ENCODE measurements around the gene ARHGAP27. TPM values are rescaled to one million over a fixed set of nuclear protein-coding genes. Genes with fewer than 3 reads are reported as not detected.

ARHGAP27 gene
- total and polyA plus RNA-seq, 2 of the 13 experiments (the other 11 are each of a cell fraction or from before 2014, with no cell fraction given) = 15.5 to 18.9 TPM

DNA sequence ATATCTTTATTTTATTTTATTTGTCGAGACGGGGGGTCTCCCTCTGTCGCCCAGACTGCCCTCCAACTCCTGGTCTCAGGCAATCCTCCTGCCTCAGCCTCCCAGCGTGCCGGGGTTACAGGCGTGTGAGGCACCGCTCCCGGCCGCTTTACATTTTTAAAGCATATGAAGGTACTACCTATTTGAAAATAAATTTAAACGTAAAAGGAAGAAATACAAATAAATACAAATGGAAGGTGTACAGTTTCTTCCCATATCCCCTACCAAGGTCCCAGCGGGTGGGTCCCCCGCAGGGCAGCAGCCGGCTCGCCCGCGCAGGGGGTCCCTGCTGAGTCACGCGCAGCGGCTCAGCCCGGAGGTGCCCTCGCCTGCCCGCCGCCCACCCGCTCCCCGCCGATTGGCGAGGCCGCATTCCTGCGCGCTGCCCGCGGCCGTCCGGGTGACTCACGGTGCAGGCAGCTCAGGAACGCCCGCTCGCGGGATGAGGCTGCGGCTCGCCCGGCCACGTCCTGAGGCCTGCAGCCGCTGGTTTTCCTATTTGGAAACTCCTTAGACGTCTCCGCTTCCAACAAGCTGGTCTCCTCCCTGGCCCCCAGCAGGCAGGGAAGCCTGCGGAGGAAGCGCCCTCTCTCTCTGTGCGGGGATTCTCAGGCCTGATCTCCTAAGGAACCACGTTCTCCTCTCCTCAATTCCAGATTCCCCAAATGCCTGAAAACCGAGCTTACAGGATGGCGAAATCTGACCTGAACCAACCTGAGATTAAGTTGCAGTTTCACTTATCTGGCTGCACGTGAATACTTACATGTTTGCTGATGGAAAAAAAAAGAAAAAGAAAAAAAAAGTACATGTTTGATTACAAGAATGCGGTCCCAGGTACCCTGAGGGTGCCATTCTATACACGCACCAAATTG lies 61.0 kb downstream of the ARHGAP27 start (continued):
- TF ChIP-seq AKNA (CRISPR knock-in tag; IDR thresholded peaks at IDR 0.05; ENCODE audit: borderline replicate concordance) (no peak), KDM5B (CRISPR knock-in tag; IDR thresholded peaks at IDR 0.05; ENCODE audit: borderline replicate concordance) (peak; percentile 87; the same call in 1 of the 2 replicates), ETV6 (CRISPR knock-in tag; conservative IDR thresholded peaks at IDR 0.05) (0 out of 2 replicates have a peak, but pooled peaks have one; percentile 62), FUBP1 (CRISPR knock-in tag; IDR thresholded peaks at IDR 0.05; ENCODE audit: borderline replicate concordance) (no peak), BRD4 (CRISPR knock-in tag; IDR thresholded peaks at IDR 0.05) (peak; percentile 58; the same call in 1 of the 2 replicates), CBX2 (IDR thresholded peaks at IDR 0.05; ENCODE audit: low read depth, low read length) (0 out of 2 replicates have a peak, but pooled peaks have one; percentile 25), CBX2 (CRISPR knock-in tag; IDR thresholded peaks at IDR 0.05; ENCODE audit: low read depth) (0 out of 2 replicates have a peak, but pooled peaks have one; percentile 61), RBAK (CRISPR knock-in tag; IDR thresholded peaks at IDR 0.05) (no peak), ZNF343 (CRISPR knock-in tag; IDR thresholded peaks at IDR 0.05) (no peak), CENPX (CRISPR knock-in tag; IDR thresholded peaks at IDR 0.05) (no peak)
- TF ChIP-seq, protein P1, sequence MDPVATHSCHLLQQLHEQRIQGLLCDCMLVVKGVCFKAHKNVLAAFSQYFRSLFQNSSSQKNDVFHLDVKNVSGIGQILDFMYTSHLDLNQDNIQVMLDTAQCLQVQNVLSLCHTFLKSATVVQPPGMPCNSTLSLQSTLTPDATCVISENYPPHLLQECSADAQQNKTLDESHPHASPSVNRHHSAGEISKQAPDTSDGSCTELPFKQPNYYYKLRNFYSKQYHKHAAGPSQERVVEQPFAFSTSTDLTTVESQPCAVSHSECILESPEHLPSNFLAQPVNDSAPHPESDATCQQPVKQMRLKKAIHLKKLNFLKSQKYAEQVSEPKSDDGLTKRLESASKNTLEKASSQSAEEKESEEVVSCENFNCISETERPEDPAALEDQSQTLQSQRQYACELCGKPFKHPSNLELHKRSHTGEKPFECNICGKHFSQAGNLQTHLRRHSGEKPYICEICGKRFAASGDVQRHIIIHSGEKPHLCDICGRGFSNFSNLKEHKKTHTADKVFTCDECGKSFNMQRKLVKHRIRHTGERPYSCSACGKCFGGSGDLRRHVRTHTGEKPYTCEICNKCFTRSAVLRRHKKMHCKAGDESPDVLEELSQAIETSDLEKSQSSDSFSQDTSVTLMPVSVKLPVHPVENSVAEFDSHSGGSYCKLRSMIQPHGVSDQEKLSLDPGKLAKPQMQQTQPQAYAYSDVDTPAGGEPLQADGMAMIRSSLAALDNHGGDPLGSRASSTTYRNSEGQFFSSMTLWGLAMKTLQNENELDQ (CRISPR knock-in tag; IDR thresholded peaks at IDR 0.05; ENCODE audit: borderline replicate concordance) = no peak
- TF ChIP-seq, protein P2, sequence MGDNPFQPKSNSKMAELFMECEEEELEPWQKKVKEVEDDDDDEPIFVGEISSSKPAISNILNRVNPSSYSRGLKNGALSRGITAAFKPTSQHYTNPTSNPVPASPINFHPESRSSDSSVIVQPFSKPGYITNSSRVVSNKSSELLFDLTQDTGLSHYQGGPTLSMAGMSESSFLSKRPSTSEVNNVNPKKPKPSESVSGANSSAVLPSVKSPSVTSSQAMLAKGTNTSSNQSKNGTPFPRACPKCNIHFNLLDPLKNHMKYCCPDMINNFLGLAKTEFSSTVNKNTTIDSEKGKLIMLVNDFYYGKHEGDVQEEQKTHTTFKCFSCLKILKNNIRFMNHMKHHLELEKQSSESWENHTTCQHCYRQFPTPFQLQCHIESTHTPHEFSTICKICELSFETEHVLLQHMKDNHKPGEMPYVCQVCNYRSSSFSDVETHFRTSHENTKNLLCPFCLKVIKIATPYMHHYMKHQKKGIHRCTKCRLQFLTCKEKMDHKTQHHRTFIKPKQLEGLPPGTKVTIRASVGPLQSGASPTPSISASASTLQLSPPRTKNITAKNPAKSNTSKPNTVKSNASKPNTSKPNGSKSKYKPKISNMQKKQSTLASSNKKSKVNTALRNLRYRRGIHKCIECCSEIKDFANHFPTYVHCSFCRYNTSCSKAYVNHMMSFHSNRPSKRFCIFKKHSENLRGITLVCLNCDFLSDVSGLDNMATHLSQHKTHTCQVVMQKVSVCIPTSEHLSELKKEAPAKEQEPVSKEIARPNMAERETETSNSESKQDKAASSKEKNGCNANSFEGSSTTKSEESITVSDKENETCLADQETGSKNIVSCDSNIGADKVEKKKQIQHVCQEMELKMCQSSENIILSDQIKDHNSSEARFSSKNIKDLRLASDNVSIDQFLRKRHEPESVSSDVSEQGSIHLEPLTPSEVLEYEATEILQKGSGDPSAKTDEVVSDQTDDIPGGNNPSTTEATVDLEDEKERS (CRISPR knock-in tag; IDR thresholded peaks at IDR 0.05) = peak; percentile 24; the same call in 1 of the 2 replicates
- TF ChIP-seq, protein P3, sequence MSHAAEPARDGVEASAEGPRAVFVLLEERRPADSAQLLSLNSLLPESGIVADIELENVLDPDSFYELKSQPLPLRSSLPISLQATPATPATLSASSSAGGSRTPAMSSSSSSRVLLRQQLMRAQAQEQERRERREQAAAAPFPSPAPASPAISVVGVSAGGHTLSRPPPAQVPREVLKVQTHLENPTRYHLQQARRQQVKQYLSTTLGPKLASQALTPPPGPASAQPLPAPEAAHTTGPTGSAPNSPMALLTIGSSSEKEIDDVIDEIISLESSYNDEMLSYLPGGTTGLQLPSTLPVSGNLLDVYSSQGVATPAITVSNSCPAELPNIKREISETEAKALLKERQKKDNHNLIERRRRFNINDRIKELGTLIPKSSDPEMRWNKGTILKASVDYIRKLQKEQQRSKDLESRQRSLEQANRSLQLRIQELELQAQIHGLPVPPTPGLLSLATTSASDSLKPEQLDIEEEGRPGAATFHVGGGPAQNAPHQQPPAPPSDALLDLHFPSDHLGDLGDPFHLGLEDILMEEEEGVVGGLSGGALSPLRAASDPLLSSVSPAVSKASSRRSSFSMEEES (CRISPR knock-in tag; IDR thresholded peaks at IDR 0.05) = peak; percentile 29; the same call in 1 of the 2 replicates

Measured in HepG2 (cell line).